Peyer's patch (tissue), 4 donors: Measurements from ENCODE around the gene PCP4.

Experiments
- CTCF ChIP-seq, 6 experiments: fragments of 450-650 bp in 4 of 6; fragments of 200-600 bp in 2 of 6; sonication (generic) in 1 of 6; IDR thresholded peaks; one replicate each; pipeline ENCODE4 v1.5.1; 2017 to 2019; ENCODE audit warnings: antibody characterized with exemption in 6 of 6, mild to moderate bottlenecking in 3 of 6, moderate library complexity in 1 of 6
- POLR2A ChIP-seq, 2 donors: fragments of 450-650 bp; IDR thresholded peaks; one replicate each; pipeline ENCODE4 v1.5.1; 2017; ENCODE audit warnings: antibody characterized with exemption in 2 of 2, mild to moderate bottlenecking in 2 of 2, moderate library complexity in 2 of 2

GRCh38 chr21:39845571-39846130 lies 21.6 kb upstream of the PCP4 start:
- TF ChIP-seq POLR2A (IDR thresholded peaks at IDR 0.05) (no peak), CTCF (IDR thresholded peaks at IDR 0.05) (no peak)
